GM23338 (cell line): Measurements from ENCODE around the gene UBL5.

Experiments used
- CREB1 ChIP-seq: fragments of 250-450 bp; sonication (Bioruptor Pico); IDR thresholded peaks from 2 replicates; pipeline ENCODE4 v1.5.0; 2020; ENCODE audit warnings: low read depth, mild to moderate bottlenecking, moderate library complexity
- CTCF ChIP-seq, 2 experiments: fragments of 200-600 bp in 1 of 2; sonication (generic) in 1 of 2; conservative IDR thresholded peaks; 2 replicates each; pipeline versions ENCODE4 v1.5.1 to v1.6.1; 2016 to 2017; ENCODE audit warnings: antibody characterized with exemption in 2 of 2, low read depth in 2 of 2, mild to moderate bottlenecking in 2 of 2, moderate library complexity in 1 of 2
- EZH2 ChIP-seq: fragments of 200-600 bp; sonication (generic); IDR thresholded peaks from one replicate; pipeline ENCODE4 v1.8.0; 2017; ENCODE audit warnings: antibody characterized with exemption, mild to moderate bottlenecking, low read depth; ENCODE audit not compliant: unreplicated experiment
- EZH2phosphoT487 ChIP-seq: fragments of 200-600 bp; sonication (generic); IDR thresholded peaks from one replicate; pipeline ENCODE4 v1.8.1; 2018; ENCODE audit warnings: antibody characterized with exemption; ENCODE audit not compliant: unreplicated experiment
- JUNB ChIP-seq: IDR thresholded peaks from one replicate; pipeline ENCODE4 v1.6.1; 2016; ENCODE audit warnings: antibody characterized with exemption; ENCODE audit not compliant: unreplicated experiment
- POLR2AphosphoS5 ChIP-seq: IDR thresholded peaks from 2 replicates; pipeline ENCODE4 v1.6.1; 2016; ENCODE audit warnings: antibody characterized with exemption, low read depth
- REST ChIP-seq: IDR thresholded peaks from one replicate; pipeline ENCODE4 v1.6.1; 2018; ENCODE audit warnings: antibody characterized with exemption; ENCODE audit not compliant: unreplicated experiment
- STAT1 ChIP-seq: IDR thresholded peaks from one replicate; pipeline ENCODE4 v1.6.1; 2016; ENCODE audit warnings: antibody characterized with exemption; ENCODE audit not compliant: unreplicated experiment
- ZNF114 ChIP-seq: fragments of 250-450 bp; sonication (Bioruptor Pico); IDR thresholded peaks from 2 replicates; pipeline ENCODE4 v1.5.0; 2020; ENCODE audit warnings: mild to moderate bottlenecking, moderate library complexity
- ZNF331 ChIP-seq: fragments of 250-450 bp; sonication (Bioruptor Pico); IDR thresholded peaks from 2 replicates; pipeline ENCODE4 v1.5.0; 2020; ENCODE audit warnings: low read depth, mild to moderate bottlenecking, moderate library complexity

- TF ChIP-seq CTCF (conservative IDR thresholded peaks at IDR 0.05; ENCODE audit: low read depth in 2 of 2) (no peak), CREB1 (CRISPR knock-in tag) (no peak), EZH2phosphoT487 (no peak), POLR2AphosphoS5 (peak; percentile 98), REST (no peak), ZNF331 (CRISPR knock-in tag) (no peak), EZH2 (no peak), JUNB (no peak), ZNF114 (CRISPR knock-in tag) (no peak), STAT1 (no peak)
These were observed at the start of gene UBL5 for GRCh38 chr19:9827289-9828238.
